Stimulated activated naive B cell treated with anti-CD40 and anti-IgM and Interleukin-4, amounts not matched to agents 10 μg/mL and 1 μg/mL and 100 μg/mL, for 72 hours (primary cell): ENCODE results near the gene PRKCSH.
A peak's percentile ranks its signal among the peaks of the same experiment; 100 is the strongest.
"Not testable (repeated sequence)": the region's sequence is repeated elsewhere in the genome, so short reads cannot be mapped to it uniquely, and the experiment has no call there.

Source experiments
- ATAC-seq, 2 donors: fragments of 150-1000 bp; cut with Tn5 transposase; replicated peaks; 2 replicates each; pipeline ENCODE4 v1.10.0; 2021; ENCODE audit warnings: moderate library complexity in 1 of 2
- DNase-seq: peaks from one replicate; pipeline ENCODE4 v3.0.0; 2021
- H3K27ac Mint-ChIP-seq: one replicate; pipeline ENCODE4 v1.8.0; 2022; ENCODE audit warnings: mild to moderate bottlenecking, mixed read lengths
- H3K27me3 Mint-ChIP-seq, 2 donors: one replicate each; pipeline ENCODE4 v1.8.0; 2022; ENCODE audit warnings: mixed read lengths in 2 of 2
- H3K36me3 Mint-ChIP-seq, 2 donors: one replicate each; pipeline ENCODE4 v1.8.0; 2022; ENCODE audit warnings: mixed read lengths in 2 of 2, mild to moderate bottlenecking in 1 of 2
- H3K4me1 Mint-ChIP-seq, 2 donors: one replicate each; pipeline ENCODE4 v1.8.0; 2022; ENCODE audit warnings: mixed read lengths in 2 of 2, mild to moderate bottlenecking in 1 of 2
- H3K4me3 Mint-ChIP-seq, 2 donors: one replicate each; pipeline ENCODE4 v1.8.0; 2022; ENCODE audit warnings: mild to moderate bottlenecking in 2 of 2, mixed read lengths in 2 of 2, moderate library complexity in 1 of 2
- H3K9me3 Mint-ChIP-seq, 2 donors: one replicate each; pipeline ENCODE4 v1.8.0; 2022; ENCODE audit warnings: mixed read lengths in 2 of 2, mild to moderate bottlenecking in 1 of 2

The PRKCSH gene

DNA sequence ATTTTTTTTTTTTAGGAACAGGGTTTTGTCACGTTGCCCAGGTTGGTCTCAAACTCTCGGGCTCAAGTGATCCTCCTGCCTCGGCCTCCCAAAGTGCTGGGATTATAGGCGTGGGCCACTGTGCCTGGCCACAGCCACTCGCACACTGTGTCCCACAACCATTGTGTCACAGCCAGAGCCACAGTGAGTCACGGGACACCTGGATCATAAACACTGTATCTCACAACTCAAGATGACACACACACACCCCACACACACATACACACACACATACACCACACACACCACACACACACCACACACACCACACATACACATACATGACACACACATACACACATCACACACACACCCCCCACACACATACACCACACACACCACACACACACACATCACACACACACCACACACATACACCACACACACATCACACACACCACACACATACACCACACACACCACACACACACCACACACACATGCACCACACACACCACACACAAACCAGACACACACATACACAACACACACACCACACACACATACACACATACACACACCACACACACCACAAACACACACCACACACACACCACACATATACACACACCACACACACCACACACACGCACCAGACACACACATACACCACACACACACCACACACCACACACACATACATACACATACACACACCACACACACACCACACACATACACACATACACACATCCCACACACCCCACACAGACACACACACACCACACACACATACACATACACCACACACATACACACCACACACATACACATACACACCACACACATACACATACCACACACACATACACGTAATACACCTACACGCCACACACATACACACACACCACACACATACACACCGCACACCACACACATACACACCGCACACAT, 29.2 kb downstream of the PRKCSH start:
- Mint-ChIP-seq H3K4me3 (no peak overlapping the region), H3K9me3 (no peaks in the 10 kb centered on the region), H3K27ac (no peak overlapping the region), H3K27me3 (peaks cover 11 to 14% of the 10 kb centered on the region in 2 donors), H3K36me3 (no peaks in the 10 kb centered on the region), H3K4me1 (no peaks in the 10 kb centered on the region)
- ATAC-seq = no peak
- no peak for DNase-seq

DNA sequence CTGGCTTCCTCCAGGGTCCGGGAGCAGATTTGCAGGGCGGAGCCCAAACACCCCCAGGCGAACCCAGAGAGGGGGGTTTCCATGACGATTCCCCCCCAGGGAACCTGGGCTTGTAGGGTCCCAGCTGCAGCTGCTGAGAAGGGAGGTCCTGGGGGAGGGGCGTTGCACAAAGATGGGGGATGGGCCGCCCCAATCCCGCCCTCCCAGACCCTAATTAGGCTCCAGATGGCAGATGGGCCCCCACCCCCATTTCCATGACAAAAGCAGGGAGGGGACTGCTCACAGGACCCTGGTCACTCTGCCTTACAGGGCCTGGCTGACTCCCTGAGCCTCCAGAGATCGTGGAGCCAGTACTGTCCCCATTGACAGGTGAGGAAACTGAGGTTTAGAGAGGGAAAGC, 30.2 kb downstream of the PRKCSH start:
- Mint-ChIP-seq H3K27ac (no peak overlapping the region), H3K9me3 (no peaks in the 10 kb centered on the region), H3K4me1 (no peaks in the 10 kb centered on the region), H3K27me3 (peaks cover under 1 to 4% of the 10 kb centered on the region in 2 donors), H3K36me3 (no peaks in the 10 kb centered on the region), H3K4me3 (no peak overlapping the region)
- DNase-seq (no peak), ATAC-seq (no peak)

DNA sequence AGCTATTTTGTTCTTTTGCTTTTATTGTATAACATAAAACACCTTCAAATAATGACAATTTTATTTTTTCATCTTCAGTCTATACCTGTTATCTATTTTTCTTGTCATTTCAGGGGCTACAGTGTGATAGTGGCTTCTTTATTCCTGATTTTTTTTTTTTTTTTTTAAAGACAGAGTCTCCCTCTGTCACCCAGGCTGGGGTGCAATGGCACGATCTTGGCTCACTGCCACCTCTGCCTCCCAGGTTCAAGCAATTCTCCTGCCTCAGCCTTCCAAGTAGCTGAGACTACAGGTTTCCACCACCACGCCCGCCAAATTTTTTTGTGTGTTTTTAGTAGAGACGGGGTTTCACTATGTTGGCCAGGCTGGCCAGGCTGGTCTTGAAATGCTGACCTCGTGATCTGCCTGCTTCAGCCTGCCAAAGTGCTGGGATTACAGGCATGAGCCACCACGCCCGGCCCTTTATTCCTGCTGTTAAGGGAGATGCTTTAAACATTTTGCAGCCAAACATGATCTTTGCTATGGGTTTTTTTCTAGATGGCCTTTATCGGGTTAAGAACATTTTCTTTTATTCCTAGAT, 32.9 kb downstream of the PRKCSH start:
- H3K27ac Mint-ChIP-seq, H3K4me3 Mint-ChIP-seq, H3K4me1 Mint-ChIP-seq, H3K9me3 Mint-ChIP-seq, ATAC-seq, H3K36me3 Mint-ChIP-seq, DNase-seq: not testable (repeated sequence)
- peaks cover 5 to 12% of the 10 kb centered on the region in 2 donors for H3K27me3 Mint-ChIP-seq

DNA sequence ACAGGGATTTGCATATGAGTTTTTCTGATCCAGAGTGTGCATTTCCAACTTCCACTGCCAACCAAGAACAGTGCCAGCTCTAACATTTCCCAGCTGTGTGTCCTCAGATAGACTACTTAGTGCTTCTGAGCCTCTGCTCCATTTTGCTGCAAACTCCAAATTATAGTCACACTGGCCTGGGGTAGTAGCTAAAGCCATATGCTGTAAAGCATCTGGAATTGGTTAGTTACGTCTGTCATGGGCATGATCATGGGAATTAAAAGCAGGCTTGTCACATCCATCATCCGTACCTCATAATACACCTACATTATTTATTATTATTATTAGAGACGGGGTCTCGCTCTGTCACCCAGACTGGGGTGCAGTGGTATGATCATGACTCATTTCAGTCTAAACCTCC, 38.3 kb downstream of the PRKCSH start:
- H3K4me3 Mint-ChIP-seq = no peak overlapping the region
- peaks cover 3 to 5% of the 10 kb centered on the region in 2 donors for H3K4me1 Mint-ChIP-seq
- H3K9me3 Mint-ChIP-seq = no peaks in the 10 kb centered on the region
- DNase-seq (no peak), ATAC-seq (no peak)
- peaks cover 10 to 38% of the 10 kb centered on the region in 2 donors for H3K27me3 Mint-ChIP-seq
- H3K36me3 Mint-ChIP-seq = no peaks in the 10 kb centered on the region
- H3K27ac Mint-ChIP-seq = no peak overlapping the region

DNA sequence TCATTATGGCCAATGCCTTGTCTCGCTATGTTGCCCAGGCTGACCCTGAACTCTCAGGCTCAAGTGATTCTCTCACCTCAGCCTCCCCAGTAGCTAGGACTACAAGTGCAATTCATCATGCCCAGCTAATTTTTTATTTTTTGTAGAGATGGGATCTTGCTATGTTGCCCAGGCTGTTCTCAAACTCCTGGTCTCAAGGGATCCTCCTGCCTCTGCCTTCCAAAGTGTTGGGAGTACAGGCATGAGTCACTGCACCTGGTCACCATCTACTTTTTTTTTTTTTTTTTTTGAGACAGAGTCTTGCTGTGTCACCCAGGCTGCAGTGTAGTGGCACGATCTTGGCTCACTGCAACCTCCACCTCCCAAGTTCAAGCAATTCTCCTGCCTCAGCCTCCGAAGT, 39.9 kb downstream of the PRKCSH start:
- ATAC-seq, H3K4me3 Mint-ChIP-seq, H3K9me3 Mint-ChIP-seq, H3K36me3 Mint-ChIP-seq, DNase-seq, H3K27ac Mint-ChIP-seq: not testable (repeated sequence)
- Mint-ChIP-seq H3K27me3 (peaks cover 16 to 51% of the 10 kb centered on the region in 2 donors), H3K4me1 (peaks cover 8 to 12% of the 10 kb centered on the region in 2 donors)

DNA sequence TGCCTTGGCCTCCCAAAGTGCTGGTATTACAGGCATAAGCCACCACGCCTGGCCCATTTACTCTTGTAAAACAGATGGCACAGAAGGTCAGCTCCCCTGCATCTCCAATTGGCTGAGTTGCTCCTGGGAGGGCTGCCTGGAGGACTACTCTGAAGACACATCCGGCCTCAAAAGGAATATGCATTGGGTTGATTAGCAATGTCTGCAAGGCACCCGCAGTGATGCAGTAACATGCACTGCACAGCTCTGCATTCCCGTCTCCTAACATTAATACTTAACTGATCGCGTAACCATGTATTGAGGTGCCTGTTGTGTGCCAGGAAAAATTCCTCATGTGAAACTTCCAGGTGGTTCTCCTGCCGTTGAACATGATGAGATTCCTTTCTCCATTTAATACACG, 40.4 kb downstream of the PRKCSH start:
- H3K4me3 Mint-ChIP-seq = no peak overlapping the region
- H3K36me3 Mint-ChIP-seq = peaks cover 0 to 3% of the 10 kb centered on the region in 2 donors
- peaks cover 16 to 53% of the 10 kb centered on the region in 2 donors for H3K27me3 Mint-ChIP-seq
- H3K4me1 Mint-ChIP-seq = peaks cover 8 to 12% of the 10 kb centered on the region in 2 donors
- ATAC-seq = no peak
- H3K27ac Mint-ChIP-seq = no peak overlapping the region
- H3K9me3 Mint-ChIP-seq = no peaks in the 10 kb centered on the region
- no peak for DNase-seq

DNA sequence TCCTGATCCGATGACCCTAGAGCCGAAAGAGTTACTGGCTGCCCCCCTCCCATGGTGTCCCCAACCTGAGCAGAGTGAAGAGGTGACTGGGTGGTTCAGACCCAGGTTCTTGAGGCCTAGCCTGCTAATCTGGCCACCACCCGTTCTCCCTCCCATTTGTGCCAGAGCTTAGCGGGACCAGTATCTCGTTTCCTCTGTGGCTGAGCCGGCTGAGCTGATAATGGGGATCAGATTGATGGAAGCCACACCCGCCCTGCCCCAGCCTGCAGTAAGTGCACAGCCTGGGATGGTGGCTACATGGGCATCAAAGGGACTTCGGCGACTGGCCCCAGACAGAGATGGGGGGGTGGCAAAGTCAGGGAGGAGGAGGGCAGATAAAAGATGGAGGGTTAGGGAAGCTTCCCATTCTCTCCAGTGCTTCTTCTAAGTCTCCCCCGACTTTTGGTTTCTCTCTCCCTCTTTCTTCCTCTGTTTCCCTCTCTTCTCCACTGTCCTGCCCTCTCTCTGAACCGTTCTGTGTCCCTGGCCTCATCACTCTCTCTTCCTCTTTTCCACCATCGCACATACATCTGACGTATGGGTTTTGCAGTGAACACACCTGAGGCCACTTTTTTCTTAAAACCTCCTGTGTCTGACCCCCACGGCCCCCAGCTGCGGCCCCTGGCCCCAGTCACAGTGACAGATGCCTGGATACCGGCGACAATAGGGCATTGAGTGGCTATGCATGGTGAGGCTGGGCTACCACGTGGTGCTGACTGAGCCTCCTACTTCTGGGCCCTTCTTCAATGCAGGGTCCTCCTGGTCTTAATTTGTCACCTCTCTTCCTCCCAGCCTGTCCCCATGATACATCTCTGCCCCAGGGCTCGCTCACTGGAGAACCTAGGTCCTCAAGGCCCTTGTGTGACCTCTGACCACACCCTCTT, 43.0 kb downstream of the PRKCSH start:
- Mint-ChIP-seq H3K4me1 (peaks cover 19 to 34% of the 10 kb centered on the region in 2 donors), H3K9me3 (peaks cover 0 to 1% of the 10 kb centered on the region in 2 donors)

DNA sequence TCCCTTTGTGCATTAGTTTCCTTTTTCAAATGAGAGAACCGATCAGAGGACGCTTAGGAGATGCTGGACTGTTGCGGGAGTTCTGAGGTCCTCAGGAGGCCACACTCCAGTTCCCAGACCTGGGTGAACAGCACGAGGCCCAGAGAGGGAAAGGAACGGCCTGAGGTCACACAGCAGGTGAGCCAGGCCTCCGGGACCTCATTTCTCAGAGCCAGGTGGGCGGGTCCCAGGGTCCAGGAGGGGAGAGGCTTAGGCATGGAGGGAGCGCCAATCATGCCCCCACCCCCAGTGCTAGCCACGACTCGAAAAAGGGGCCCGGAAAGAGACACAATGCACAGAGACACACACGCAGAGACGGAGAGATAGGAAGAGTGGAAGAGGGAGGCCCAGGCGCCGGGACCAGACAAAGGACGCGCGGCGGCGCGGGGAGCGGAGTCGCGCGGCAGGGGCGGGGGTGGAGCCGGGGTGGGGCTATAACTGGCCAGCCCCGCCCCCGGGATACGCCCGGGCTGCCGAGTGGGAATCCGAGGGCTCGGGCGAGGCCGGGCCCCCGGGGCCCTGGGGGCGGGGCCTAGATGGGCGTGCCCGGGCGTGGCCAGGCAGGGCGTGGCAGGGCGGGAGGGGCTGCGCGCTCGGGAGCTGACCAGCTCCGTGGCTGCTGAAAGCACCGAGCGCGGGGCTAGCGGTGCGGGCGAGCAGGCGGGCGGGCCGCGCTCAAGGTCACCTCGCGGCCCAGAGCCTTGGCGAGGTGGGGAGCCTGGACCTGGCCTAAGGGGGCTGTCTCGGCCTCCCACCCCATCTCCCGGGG, 43.9 kb downstream of the PRKCSH start:
- Mint-ChIP-seq H3K27me3 (peaks cover 30 to 62% of the 10 kb centered on the region in 2 donors), H3K9me3 (peaks cover 0 to 1% of the 10 kb centered on the region in 2 donors), H3K4me3 (peak overlapping the region; percentile 39 to 43), H3K4me1 (peaks cover 19 to 34% of the 10 kb centered on the region in 2 donors), H3K27ac (no peak overlapping the region), H3K36me3 (peaks cover 4 to 11% of the 10 kb centered on the region in 2 donors)
- ATAC-seq (no peak), DNase-seq (no peak)

More for the DNA sequence above, 43.0 kb downstream of the PRKCSH start:
- ATAC-seq (no peak), DNase-seq (no peak)
- H3K4me3 Mint-ChIP-seq = no peak overlapping the region
- H3K36me3 Mint-ChIP-seq = peaks cover 0 to 7% of the 10 kb centered on the region in 2 donors
- H3K27me3 Mint-ChIP-seq = peaks cover 30 to 62% of the 10 kb centered on the region in 2 donors
- no peak overlapping the region for H3K27ac Mint-ChIP-seq

DNA sequence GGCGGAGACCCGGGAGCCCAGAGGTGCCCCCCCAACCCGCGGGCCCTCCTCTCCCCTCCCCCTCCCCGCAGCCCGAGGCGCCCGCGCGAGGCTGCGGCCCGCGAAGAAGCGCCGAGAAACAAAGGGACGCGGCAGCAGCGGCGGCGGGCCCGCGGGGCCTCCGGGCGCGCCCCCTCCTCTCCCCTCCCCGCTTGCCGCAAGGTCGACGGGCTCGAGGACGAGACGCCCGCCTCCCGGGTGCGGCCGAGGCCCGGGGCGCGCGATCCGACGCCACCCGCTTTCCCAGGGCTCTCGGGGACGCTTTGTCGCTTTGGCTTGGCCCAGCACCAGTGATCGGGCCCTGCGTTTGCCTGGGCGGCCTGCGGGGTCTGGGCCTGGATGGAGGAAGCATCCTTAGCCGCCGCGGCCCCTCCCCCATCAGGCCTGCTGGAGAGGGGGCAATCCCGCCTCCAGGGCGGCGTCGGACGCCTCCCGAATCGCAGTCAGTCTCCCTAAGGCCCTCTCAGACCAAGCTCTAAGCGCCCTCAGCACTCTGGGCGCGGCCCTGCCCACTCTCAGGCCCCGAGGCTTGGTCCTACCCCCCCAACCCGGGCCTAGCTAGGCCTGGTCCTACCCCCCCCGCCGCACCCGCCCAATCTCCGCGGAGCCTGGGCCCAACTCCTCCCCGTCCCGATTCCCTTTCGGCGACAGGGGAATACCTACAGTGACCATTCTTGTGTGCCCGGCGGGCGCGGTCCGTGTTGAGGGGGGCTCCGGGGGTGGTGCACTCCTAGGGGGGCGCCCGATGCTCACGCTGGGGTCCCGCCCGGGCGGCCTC, 44.7 kb downstream of the PRKCSH start:
- Mint-ChIP-seq H3K4me1 (peaks cover 19 to 34% of the 10 kb centered on the region in 2 donors), H3K27ac (no peak overlapping the region), H3K36me3 (peaks cover 10 to 15% of the 10 kb centered on the region in 2 donors), H3K4me3 (no peak overlapping the region), H3K9me3 (peaks cover 0 to 1% of the 10 kb centered on the region in 2 donors), H3K27me3 (peaks cover 31 to 62% of the 10 kb centered on the region in 2 donors)
- ATAC-seq = no peak
- DNase-seq = no peak

DNA sequence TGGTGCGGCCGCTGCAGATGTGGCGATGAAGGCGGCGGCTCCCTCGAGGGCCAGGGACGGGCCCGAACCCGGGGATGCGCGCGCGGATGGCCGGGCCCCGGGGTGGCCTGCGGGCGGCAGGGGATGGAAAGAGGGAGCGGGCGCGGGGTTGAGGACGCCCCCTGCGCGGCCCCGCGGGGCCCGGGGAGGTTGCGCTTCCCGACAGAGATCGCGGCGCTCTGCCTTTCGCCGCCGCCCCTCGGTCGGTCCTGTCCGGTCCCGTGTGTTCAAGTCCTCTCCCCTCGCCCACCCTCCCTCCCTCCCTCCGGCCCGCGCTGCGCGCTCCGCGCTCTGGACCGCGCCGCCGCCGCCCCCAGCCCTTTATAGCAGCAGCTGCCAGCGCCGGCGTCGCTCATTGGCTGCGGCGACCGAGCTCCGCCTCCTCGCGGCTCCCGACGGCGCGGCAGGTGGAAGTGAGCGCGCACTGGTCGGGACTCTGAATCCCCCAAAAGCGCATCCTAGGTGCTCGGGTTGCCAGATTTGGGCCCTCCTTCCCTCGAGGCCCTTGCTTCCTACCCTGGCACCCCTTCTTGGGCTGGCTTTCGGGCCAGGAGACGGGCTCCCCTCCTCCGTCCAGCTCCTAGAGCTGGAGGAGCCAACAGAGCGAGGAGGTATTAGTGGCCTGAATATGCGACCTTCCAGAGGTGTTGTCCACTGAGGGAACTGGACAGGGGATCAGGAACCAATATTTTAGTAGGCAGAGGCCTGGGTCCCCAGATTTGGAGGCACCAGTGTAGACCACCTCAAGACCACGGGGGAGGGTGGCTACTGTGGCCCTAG, 45.5 kb downstream of the PRKCSH start, which contains the start of gene ELAVL3:
TSS of gene ELAVL3 (minus strand) at position 332 of the 819 bp plus-strand sequence. CDS start 438 bp downstream, outside the sequence.
- ATAC-seq (no peak), DNase-seq (no peak)
- Mint-ChIP-seq H3K4me3 (peak within 1 kb of the TSS; percentile 82 to 84), H3K9me3 (peaks cover 0 to 1% of the 10 kb centered on the region in 2 donors), H3K4me1 (peaks cover 19 to 34% of the 10 kb centered on the region in 2 donors), H3K36me3 (peaks cover 17 to 18% of the 10 kb centered on the region in 2 donors), H3K27ac (peak within 1 kb of the TSS; percentile 71), H3K27me3 (peaks cover 34 to 60% of the 10 kb centered on the region in 2 donors)

DNA sequence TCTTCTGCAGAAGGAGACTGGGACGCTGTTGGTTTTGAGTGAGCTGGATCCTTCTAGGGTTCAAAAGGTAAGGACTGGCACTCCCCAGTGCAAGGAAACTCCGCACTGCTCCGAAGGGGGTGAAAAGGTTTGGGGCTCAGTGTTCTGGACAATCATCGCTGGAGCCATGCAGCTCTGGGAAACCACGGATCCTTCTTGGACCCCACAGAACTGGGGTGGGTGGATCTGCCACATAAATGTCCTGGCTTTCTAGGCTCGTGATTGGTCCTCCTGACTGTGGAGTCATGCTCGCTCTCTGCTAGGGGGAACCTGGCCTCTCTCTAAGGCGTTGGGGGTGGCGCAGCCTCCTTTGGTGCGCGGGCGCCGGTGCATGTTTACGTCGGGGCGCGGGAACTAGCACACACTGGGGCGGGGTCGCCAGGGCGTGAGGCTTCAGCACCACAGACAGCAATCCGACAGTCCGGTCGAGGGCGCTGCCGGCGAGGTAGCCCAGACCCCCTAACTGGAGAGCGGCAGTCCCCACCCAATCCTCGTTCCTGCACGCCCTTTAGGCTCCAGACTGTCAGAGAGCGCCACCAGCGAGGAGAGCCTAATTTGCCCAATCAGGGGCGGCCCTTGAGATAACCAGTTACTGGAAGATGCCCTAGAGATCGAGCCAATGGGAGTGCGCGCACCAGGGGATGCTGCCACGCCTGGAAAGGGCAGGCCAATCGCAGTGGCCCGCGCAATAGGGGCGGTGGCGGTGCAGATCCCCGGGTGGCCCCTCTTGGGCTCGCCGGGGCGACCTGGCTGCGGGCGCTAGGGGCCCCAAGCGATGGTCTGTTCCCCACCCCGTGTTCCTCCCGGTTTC, 46.3 kb downstream of the PRKCSH start:
- Mint-ChIP-seq H3K4me3 (peak overlapping the region; percentile 82 to 84), H3K9me3 (peaks cover 0 to 1% of the 10 kb centered on the region in 2 donors), H3K27me3 (peaks cover 34 to 54% of the 10 kb centered on the region in 2 donors), H3K4me1 (peaks cover 19 to 34% of the 10 kb centered on the region in 2 donors), H3K27ac (peak overlapping the region; percentile 91), H3K36me3 (peaks cover 18 to 20% of the 10 kb centered on the region in 2 donors)
- ATAC-seq (peak; percentile 84 to 86), DNase-seq (peak; percentile 71)
